ENCODE results near the gene TMUB2. TPM values are rescaled to one million over a fixed set of nuclear protein-coding genes. Genes with fewer than 3 reads are reported as not detected.
"Not testable (repeated sequence)": the region's sequence is repeated elsewhere in the genome, so short reads cannot be mapped to it uniquely, and the experiment has no call there.

Gene TMUB2
- total RNA-seq, 1 experiment from 2014 or later, result 34.5 TPM

DNA sequence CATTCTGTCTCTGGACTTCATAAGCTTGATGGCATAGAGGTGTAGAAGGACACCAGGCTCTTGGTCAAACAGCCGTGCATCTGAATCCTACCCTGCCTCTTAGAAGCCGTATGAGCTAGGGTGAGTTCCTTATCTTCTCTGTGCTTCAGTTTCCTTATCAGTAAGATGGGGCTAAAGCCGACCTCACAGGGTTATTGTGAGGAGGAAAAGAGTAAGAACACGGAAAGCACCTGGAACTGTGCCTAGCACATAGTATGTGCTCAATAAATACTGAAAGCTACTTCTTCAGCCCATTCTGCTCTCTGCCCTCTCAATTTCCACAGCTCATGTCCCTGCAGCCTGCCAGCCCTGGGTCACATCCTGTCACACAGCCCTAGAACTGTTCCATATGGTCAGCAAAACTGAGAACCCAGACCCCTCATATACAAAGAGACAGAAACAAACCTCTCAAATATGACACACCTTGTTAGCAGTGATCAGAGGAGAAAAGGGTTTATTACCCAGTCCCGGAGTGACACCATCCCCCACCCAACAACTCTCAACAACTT is 49.7 kb downstream of the TMUB2 start:
- DNase-seq (ENCODE audit: low spot score), result no peak
- in situ Hi-C loops (cut with HindIII; ENCODE audit: low sequenced_read_pairs), result no loop called here

DNA sequence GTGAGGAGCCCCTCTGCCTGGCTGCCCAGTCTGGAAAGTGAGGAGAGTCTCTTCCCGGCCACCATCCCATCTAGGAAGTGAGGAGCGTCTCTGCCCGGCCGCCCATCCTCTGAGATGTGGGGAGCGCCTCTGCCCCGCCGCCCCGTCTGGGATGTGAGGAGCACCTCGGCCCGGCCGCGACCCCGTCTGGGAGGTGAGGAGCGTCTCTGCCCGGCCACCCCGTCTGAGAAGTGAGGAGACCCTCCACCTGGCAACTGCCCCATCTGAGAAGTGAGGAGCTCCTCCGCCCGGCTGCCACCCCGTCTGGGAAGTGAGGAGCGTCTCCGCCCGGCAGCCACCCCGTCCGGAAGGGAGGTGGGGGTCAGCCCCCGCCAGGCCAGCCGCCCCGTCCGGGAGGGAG is 51.1 kb downstream of the TMUB2 start:
- DNase-seq (ENCODE audit: low spot score); in situ Hi-C loops (cut with HindIII; ENCODE audit: low sequenced_read_pairs): not testable (repeated sequence)

DNA sequence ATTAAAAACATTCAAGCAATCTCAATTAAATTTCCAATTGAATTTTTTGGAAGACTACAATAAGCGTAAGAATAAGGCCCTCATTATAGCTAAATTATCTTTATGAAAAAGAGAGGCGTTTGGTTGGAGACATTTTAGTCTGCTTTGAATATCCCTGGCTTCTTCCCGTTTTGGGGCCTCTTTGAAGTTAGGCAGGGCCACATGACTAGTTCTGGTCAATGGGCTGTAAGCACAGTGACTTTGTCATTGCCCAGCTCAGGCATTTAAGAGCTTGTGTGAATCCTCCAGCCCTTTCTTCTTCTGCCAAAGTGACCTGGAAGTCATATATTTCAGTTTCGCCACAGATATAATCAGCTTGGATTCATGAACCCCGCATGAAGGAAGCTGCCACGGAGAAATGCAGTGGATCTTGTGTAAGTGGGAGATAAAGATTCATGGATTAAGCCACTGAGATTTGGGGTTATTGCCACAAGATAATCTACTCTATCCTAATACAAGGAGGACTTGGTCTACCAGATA is 54.4 kb downstream of the TMUB2 start:
- in situ Hi-C loops (cut with HindIII; ENCODE audit: low sequenced_read_pairs), result no loop called here
- DNase-seq (ENCODE audit: low spot score), result no peak

Other genes with a start within 250 kb of the TMUB2 start
- gene PPY, start 244.5 kb upstream of the TMUB2 start, total RNA-seq (2014; rRNA removed; shearing (Covaris generic)), result not detected in 2 replicates
- not detected in 2 replicates for gene PYY, start 233.0 kb upstream of the TMUB2 start, total RNA-seq (2014; rRNA removed; shearing (Covaris generic))
- 2.5 and 4.7 TPM in 2 replicates for gene NAGS, start 182.3 kb upstream of the TMUB2 start, total RNA-seq (2014; rRNA removed; shearing (Covaris generic))
- gene TMEM101, start 172.0 kb upstream of the TMUB2 start, total RNA-seq (2014; rRNA removed; shearing (Covaris generic)), result 53.3 and 63.2 TPM in 2 replicates
- 93.5 and 116 TPM in 2 replicates for gene LSM12, start 120.3 kb upstream of the TMUB2 start, total RNA-seq (2014; rRNA removed; shearing (Covaris generic))
- 18.6 and 23.2 TPM in 2 replicates for gene G6PC3, start 116.2 kb upstream of the TMUB2 start, total RNA-seq (2014; rRNA removed; shearing (Covaris generic))
- gene HDAC5, start 63.3 kb upstream of the TMUB2 start, total RNA-seq (2014; rRNA removed; shearing (Covaris generic)), result 65.5 and 70.6 TPM in 2 replicates
- gene HROB, start 45.0 kb upstream of the TMUB2 start, total RNA-seq (2014; rRNA removed; shearing (Covaris generic)), result 7.6 and 9.9 TPM in 2 replicates
- gene ASB16, start 16.3 kb upstream of the TMUB2 start, total RNA-seq (2014; rRNA removed; shearing (Covaris generic)), result not detected in 2 replicates
- gene ATXN7L3, start 12.9 kb downstream of the TMUB2 start, total RNA-seq (2014; rRNA removed; shearing (Covaris generic)), result 53.8 and 68.3 TPM in 2 replicates
- 81.4 and 110 TPM in 2 replicates for gene UBTF, start 32.7 kb downstream of the TMUB2 start, total RNA-seq (2014; rRNA removed; shearing (Covaris generic))
- not detected in 2 replicates for gene SLC4A1, start 81.2 kb downstream of the TMUB2 start, total RNA-seq (2014; rRNA removed; shearing (Covaris generic))
- 3.4 and 3.8 TPM in 2 replicates for gene RUNDC3A, start 121.6 kb downstream of the TMUB2 start, total RNA-seq (2014; rRNA removed; shearing (Covaris generic))
- gene SLC25A39, start 137.9 kb downstream of the TMUB2 start, total RNA-seq (2014; rRNA removed; shearing (Covaris generic)), result 335 and 340 TPM in 2 replicates
- gene GRN, start 158.3 kb downstream of the TMUB2 start, total RNA-seq (2014; rRNA removed; shearing (Covaris generic)), result 243 and 344 TPM in 2 replicates
- gene FAM171A2, start 176.9 kb downstream of the TMUB2 start, total RNA-seq (2014; rRNA removed; shearing (Covaris generic)), result 22.2 and 23.6 TPM in 2 replicates
- gene ITGA2B, start 202.7 kb downstream of the TMUB2 start, total RNA-seq (2014; rRNA removed; shearing (Covaris generic)), result 0.17 TPM in 1 of 2 replicates, not detected in the other